Measurements from ENCODE around the gene MACROD2.

Gene MACROD2

GRCh38 chr20:15653396-15654207 is 1658.3 kb downstream of the MACROD2 start:
- H3K27me3 ChIP-seq, result no peaks in the 10 kb centered on the region
- H3K36me3 ChIP-seq, result no peaks in the 10 kb centered on the region
- no peak overlapping the region for H3K4me3 ChIP-seq (ENCODE audit: low read depth in 1 of 2, low read length in 1 of 2)
- H3K27ac ChIP-seq, result no peak overlapping the region
- H3K4me1 ChIP-seq (ENCODE audit: control insufficient read depth in 1 of 2, insufficient read depth in 1 of 2, low read depth in 1 of 2, low read length in 1 of 2), result no peaks in the 10 kb centered on the region
- H3K9me3 ChIP-seq, result no peaks in the 10 kb centered on the region
- no peak for TF ChIP-seq CTCF (IDR thresholded peaks at IDR 0.05)

GRCh38 chr20:15654208-15654649 is 1658.9 kb downstream of the MACROD2 start:
- H3K4me1 ChIP-seq (ENCODE audit: control insufficient read depth in 1 of 2, insufficient read depth in 1 of 2, low read depth in 1 of 2, low read length in 1 of 2), result no peaks in the 10 kb centered on the region
- H3K9me3 ChIP-seq, result no peaks in the 10 kb centered on the region
- H3K4me3 ChIP-seq (ENCODE audit: low read depth in 1 of 2, low read length in 1 of 2), result no peak overlapping the region
- TF ChIP-seq CTCF (IDR thresholded peaks at IDR 0.05), result no peak
- H3K36me3 ChIP-seq, result no peaks in the 10 kb centered on the region
- H3K27me3 ChIP-seq, result no peaks in the 10 kb centered on the region
- H3K27ac ChIP-seq, result no peak overlapping the region

- no peaks in the 10 kb centered on the region for H3K9me3 ChIP-seq
- no peak for TF ChIP-seq CTCF (IDR thresholded peaks at IDR 0.05)
- no peak overlapping the region for H3K27ac ChIP-seq
- H3K4me1 ChIP-seq (ENCODE audit: control insufficient read depth in 1 of 2, insufficient read depth in 1 of 2, low read depth in 1 of 2, low read length in 1 of 2), result no peaks in the 10 kb centered on the region
- H3K4me3 ChIP-seq (ENCODE audit: low read depth in 1 of 2, low read length in 1 of 2), result no peak overlapping the region
- H3K36me3 ChIP-seq, result no peaks in the 10 kb centered on the region
- H3K27me3 ChIP-seq, result no peaks in the 10 kb centered on the region
Measured at GRCh38 chr20:15655295-15655874, 1660.1 kb downstream of the MACROD2 start.

- no peaks in the 10 kb centered on the region for H3K27me3 ChIP-seq
Measured at GRCh38 chr20:15656124-15656523, 1660.8 kb downstream of the MACROD2 start.

GRCh38 chr20:15658295-15658694 is 1663.0 kb downstream of the MACROD2 start:
- Histone ChIP-seq H3K27ac (no peak overlapping the region), H3K4me3 (ENCODE audit: low read depth in 1 of 2, low read length in 1 of 2) (no peak overlapping the region), H3K9me3 (no peaks in the 10 kb centered on the region), H3K4me1 (ENCODE audit: control insufficient read depth in 1 of 2, insufficient read depth in 1 of 2, low read depth in 1 of 2, low read length in 1 of 2) (no peaks in the 10 kb centered on the region), H3K36me3 (no peaks in the 10 kb centered on the region), H3K27me3 (no peaks in the 10 kb centered on the region)
- TF ChIP-seq CTCF (IDR thresholded peaks at IDR 0.05), result no peak

More at GRCh38 chr20:15656124-15656523, 1660.8 kb downstream of the MACROD2 start:
- Histone ChIP-seq H3K4me3 (ENCODE audit: low read depth in 1 of 2, low read length in 1 of 2) (no peak overlapping the region), H3K9me3 (no peaks in the 10 kb centered on the region), H3K36me3 (no peaks in the 10 kb centered on the region), H3K4me1 (ENCODE audit: control insufficient read depth in 1 of 2, insufficient read depth in 1 of 2, low read depth in 1 of 2, low read length in 1 of 2) (no peaks in the 10 kb centered on the region), H3K27ac (no peak overlapping the region)
- no peak for TF ChIP-seq CTCF (IDR thresholded peaks at IDR 0.05)
